Lower lobe of right lung (tissue), 2 donors: ENCODE data around the gene CFAP45. TPM values are rescaled to one million over a fixed set of nuclear protein-coding genes. Genes with fewer than 3 reads are reported as not detected.

Experiments used
- ATAC-seq, 2 donors: fragments of 200-7000 bp; cut with Tn5 transposase; one replicate each; pipeline ENCODE4 v1.9.1; 2020 to 2022; ENCODE audit warnings: mild to moderate bottlenecking in 2 of 2, moderate library complexity in 2 of 2
- DNase-seq: peaks from one replicate; pipeline ENCODE4 v3.0.0-alpha.2; 2020
- H3K27ac ChIP-seq: fragments of 200-600 bp; one replicate; pipeline ENCODE4 v1.8.0; 2022
- H3K27me3 ChIP-seq: fragments of 200-600 bp; one replicate; pipeline ENCODE4 v1.8.0; 2022; ENCODE audit warnings: low read depth
- H3K36me3 ChIP-seq: fragments of 200-600 bp; one replicate; pipeline ENCODE4 v1.8.0; 2022; ENCODE audit warnings: mild to moderate bottlenecking
- H3K4me1 ChIP-seq: fragments of 200-600 bp; one replicate; pipeline ENCODE4 v1.8.0; 2022
- H3K4me3 ChIP-seq: fragments of 200-600 bp; one replicate; pipeline ENCODE4 v1.8.0; 2022; ENCODE audit warnings: mild to moderate bottlenecking
- H3K9me3 ChIP-seq: fragments of 200-600 bp; one replicate; pipeline ENCODE4 v1.8.0; 2022
- CTCF ChIP-seq: fragments of 200-600 bp; IDR thresholded peaks from one replicate; pipeline ENCODE4 v1.8.0; 2022; ENCODE audit warnings: antibody characterized with exemption, mild to moderate bottlenecking
- intact Hi-C: fragments of 100-400 bp; cut with DNase I; formaldehyde crosslinking; loops from one replicate; pipeline ENCODE4 v1.11.0; 2022
- microRNA-seq: library from miRNA; unstranded; fragments of <30 nt; microRNA quantifications from one replicate; pipeline ENCODE4 v1.2.0, GENCODE V29; 2020; ENCODE audit warnings: borderline number of aligned reads
- total RNA-seq: library from RNA; stranded (reverse); fragmentation: NEBNext Ultra II Directional; extraction: Animal tissue kit (Norgen Biotek cat#: 25700); gene quantifications from one replicate; pipeline ENCODE4 v1.2.1, GENCODE V29; 2021
- donor health status: DM: no; HTN: yes; CAD: no; lungs with severe emphysema.

The CFAP45 gene
- total RNA-seq, 1 donor from 2014 or later = 10.2 TPM

DNA sequence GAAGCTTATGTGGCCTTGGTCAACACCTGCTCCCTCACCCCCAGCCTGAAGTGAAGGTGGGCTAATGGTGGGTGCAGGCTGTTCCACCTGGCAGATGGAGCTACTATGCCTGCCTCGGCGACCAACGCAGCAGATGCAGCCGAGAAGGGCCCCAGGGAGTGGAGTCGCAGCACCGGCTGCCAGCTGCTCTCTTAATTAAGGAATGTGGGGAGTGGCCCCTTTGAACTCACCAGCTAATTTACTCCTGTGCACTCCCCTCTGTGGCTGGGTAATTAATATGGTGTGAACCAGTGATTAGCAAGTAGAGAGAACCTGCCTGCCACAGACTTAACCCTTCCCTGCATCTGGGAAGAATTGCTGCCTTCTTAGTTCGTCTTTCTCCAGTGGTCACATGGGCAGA, 76.6 kb downstream of the CFAP45 start:
- Histone ChIP-seq H3K27me3 (no peaks in the 10 kb centered on the region), H3K4me3 (no peak overlapping the region), H3K9me3 (no peaks in the 10 kb centered on the region), H3K36me3 (no peaks in the 10 kb centered on the region), H3K27ac (no peak overlapping the region), H3K4me1 (peaks cover 36% of the 10 kb centered on the region)
- DNase-seq (no peak), ATAC-seq (no peak)
- no peak for TF ChIP-seq CTCF
- intact Hi-C loops = no loop called here

Small RNA genes within 50 kb of the gene (microRNA-seq; reads per million reads assigned to microRNA genes)
- not detected for gene MIR4259

Other genes starting within 250 kb of the CFAP45 start
- not detected for gene CRP, start 185.6 kb downstream of the CFAP45 start, total RNA-seq
- 55.5 TPM for gene DUSP23, start 119.2 kb downstream of the CFAP45 start, total RNA-seq
- 2.3 TPM for gene FCRL6, start 97.8 kb downstream of the CFAP45 start, total RNA-seq
- gene SLAMF8, start 73.3 kb downstream of the CFAP45 start, total RNA-seq = 51.2 TPM
- 0.35 TPM for gene VSIG8, start 37.5 kb downstream of the CFAP45 start, total RNA-seq
- 451 TPM for gene TAGLN2, start 25.3 kb upstream of the CFAP45 start, total RNA-seq
- gene IGSF9, start 45.4 kb upstream of the CFAP45 start, total RNA-seq = 2.0 TPM
- gene SLAMF9, start 54.1 kb upstream of the CFAP45 start, total RNA-seq = not detected
- 6.9 TPM for gene PIGM, start 131.8 kb upstream of the CFAP45 start, total RNA-seq
- 0.15 TPM for gene KCNJ10, start 170.0 kb upstream of the CFAP45 start, total RNA-seq
- gene KCNJ9, start 181.4 kb upstream of the CFAP45 start, total RNA-seq = not detected
- gene IGSF8, start 198.5 kb upstream of the CFAP45 start, total RNA-seq = 35.9 TPM
- 4.5 TPM for gene ATP1A2, start 215.6 kb upstream of the CFAP45 start, total RNA-seq